Activated CD4-positive, alpha-beta T cell treated with anti-CD3 and anti-CD28 coated beads for 36 hours (primary cell): ENCODE results near the gene METTL22. TPM values are rescaled to one million over a fixed set of nuclear protein-coding genes. Genes with fewer than 3 reads are reported as not detected.
A peak's percentile ranks its signal among the peaks of the same experiment; 100 is the strongest.

Source experiments
- ATAC-seq: fragments of 200-7000 bp; cut with Tn5 transposase; one replicate; pipeline ENCODE4 v1.10.0; 2021; ENCODE audit warnings: mild to moderate bottlenecking, moderate library complexity
- CTCF ChIA-PET: fragments of 350-600 bp; sonication (Branson Sonifier 250); formaldehyde crosslinking; loops from one replicate; lab custom pipeline; 2021; ENCODE audit warnings: antibody characterized with exemption; lab: Charles Lee
- POLR2A ChIA-PET: fragments of 350-600 bp; sonication (Branson Sonifier 250); formaldehyde crosslinking; loops from one replicate; lab custom pipeline; 2021; ENCODE audit warnings: antibody characterized with exemption, inconsistent platforms; lab: Charles Lee
- DNase-seq: peaks from one replicate; pipeline ENCODE4 v3.0.0-alpha.2; 2020
- H3K27ac Mint-ChIP-seq: one replicate; pipeline ENCODE4 v1.8.0; 2021; ENCODE audit warnings: mixed read lengths
- H3K27me3 Mint-ChIP-seq: one replicate; pipeline ENCODE4 v1.8.0; 2021; ENCODE audit warnings: mixed read lengths
- H3K36me3 Mint-ChIP-seq: one replicate; pipeline ENCODE4 v1.8.0; 2021; ENCODE audit warnings: low read depth, mixed read lengths
- H3K4me1 Mint-ChIP-seq: one replicate; pipeline ENCODE4 v1.8.0; 2021; ENCODE audit warnings: mixed read lengths
- H3K4me3 Mint-ChIP-seq: one replicate; pipeline ENCODE4 v1.8.0; 2021; ENCODE audit warnings: mild to moderate bottlenecking, moderate library complexity, mixed read lengths
- H3K9me3 Mint-ChIP-seq: one replicate; pipeline ENCODE4 v1.8.0; 2021; ENCODE audit warnings: low read depth, mixed read lengths
- intact Hi-C, 2 experiments: fragments of 100-400 bp; cut with DNase I in 1 of 2; cut with micrococcal nuclease in 1 of 2; formaldehyde crosslinking; loops; one replicate each; pipeline versions ENCODE4 v1.14.2 to v1.15.1; 2022 to 2024; cut with DNase I, micrococcal nuclease
- total RNA-seq, 2 experiments: library from RNA; stranded (reverse); gene quantifications; one replicate each; pipeline ENCODE4 v1.2.3, GENCODE V29; 2021

METTL22 gene
- total RNA-seq, 2 experiments from 2014 or later: 32.3 to 45.8 TPM

DNA sequence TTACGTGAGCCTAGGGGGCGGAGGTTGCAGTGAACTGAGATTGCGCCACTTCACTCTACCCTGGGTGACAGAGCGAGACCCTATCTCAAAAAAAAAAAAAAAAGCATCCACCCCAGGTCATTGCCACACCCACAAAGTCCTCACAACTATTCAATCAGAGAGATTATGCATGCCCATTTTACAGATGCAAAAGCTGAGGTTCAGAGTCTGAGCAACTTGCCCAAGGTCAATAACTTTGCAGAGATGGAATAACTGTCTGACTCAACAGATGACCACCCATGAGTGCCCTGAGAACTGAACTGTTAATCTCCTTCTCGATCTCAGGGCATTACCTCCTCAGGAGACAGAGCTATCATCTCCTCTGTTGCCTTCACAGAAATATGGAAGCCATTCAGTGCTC lies 25.7 kb upstream of the METTL22 start:
- Mint-ChIP-seq H3K27me3 (peaks cover 2% of the 10 kb centered on the region), H3K36me3 (no peaks in the 10 kb centered on the region), H3K27ac (no peak overlapping the region), H3K4me3 (no peak overlapping the region), H3K4me1 (no peaks in the 10 kb centered on the region), H3K9me3 (no peaks in the 10 kb centered on the region)
- ATAC-seq: no peak
- ChIA-PET POLR2A (no interaction called here), CTCF (no interaction called here)
- intact Hi-C loops: no loop called here
- DNase-seq: no peak

- intact Hi-C loops: no loop called here
- no peak for DNase-seq
- Mint-ChIP-seq H3K27ac (no peak overlapping the region), H3K4me3 (no peak overlapping the region), H3K27me3 (peaks cover 2% of the 10 kb centered on the region), H3K4me1 (no peaks in the 10 kb centered on the region), H3K9me3 (no peaks in the 10 kb centered on the region), H3K36me3 (no peaks in the 10 kb centered on the region)
- POLR2A ChIA-PET: no interaction called here
- ATAC-seq: no peak
- CTCF ChIA-PET: no interaction called here
Observed at GRCh38 chr16:8596581-8596980, 24.9 kb upstream of the METTL22 start.

GRCh38 chr16:8600144-8600775 lies 21.2 kb upstream of the METTL22 start:
- Mint-ChIP-seq H3K36me3 (no peaks in the 10 kb centered on the region), H3K27me3 (peaks cover 3% of the 10 kb centered on the region), H3K27ac (no peak overlapping the region), H3K4me3 (no peak overlapping the region), H3K4me1 (no peaks in the 10 kb centered on the region), H3K9me3 (no peaks in the 10 kb centered on the region)
- DNase-seq: no peak
- intact Hi-C loops: no loop called here
- CTCF ChIA-PET: no interaction called here
- POLR2A ChIA-PET: no interaction called here
- ATAC-seq: no peak

DNA sequence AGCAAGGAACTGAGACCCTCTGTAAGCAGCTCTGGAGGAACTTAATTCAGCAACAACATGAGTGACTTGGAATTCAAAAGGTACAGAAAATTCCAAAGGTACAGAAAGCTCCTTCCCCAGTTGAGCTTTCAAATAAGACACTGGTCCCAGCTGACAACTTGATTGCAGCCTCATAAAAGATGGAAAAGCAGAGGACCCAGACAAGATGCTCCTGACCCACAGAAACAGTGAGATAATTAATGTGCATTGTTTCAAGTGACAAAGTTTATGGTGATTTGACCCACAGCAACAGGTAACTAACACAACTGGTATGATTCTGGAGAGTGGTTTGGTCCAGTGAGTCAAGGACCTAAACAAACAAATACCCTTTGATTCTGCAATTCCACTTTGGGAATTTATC lies 15.9 kb upstream of the METTL22 start:
- Mint-ChIP-seq H3K4me3 (no peak overlapping the region), H3K9me3 (no peaks in the 10 kb centered on the region)
- POLR2A ChIA-PET: no interaction called here

GRCh38 chr16:8607214-8607613 lies 14.3 kb upstream of the METTL22 start:
- Mint-ChIP-seq H3K4me3 (no peak overlapping the region), H3K9me3 (no peaks in the 10 kb centered on the region), H3K27me3 (peaks cover 19% of the 10 kb centered on the region), H3K27ac (no peak overlapping the region), H3K36me3 (no peaks in the 10 kb centered on the region), H3K4me1 (no peaks in the 10 kb centered on the region)
- ATAC-seq (no peak), DNase-seq (no peak)
- POLR2A ChIA-PET: interaction anchor here (0.6 kb wide), 1 partner anchor 19 kb away, joined by 3 read pairs; no protein-coding TSS in a partner anchor
- intact Hi-C loops: no loop called here
- CTCF ChIA-PET: no interaction called here

More for the DNA sequence above, 15.9 kb upstream of the METTL22 start:
- Mint-ChIP-seq H3K36me3 (no peaks in the 10 kb centered on the region), H3K27ac (no peak overlapping the region), H3K4me1 (no peaks in the 10 kb centered on the region), H3K27me3 (peaks cover 13% of the 10 kb centered on the region)
- ATAC-seq: no peak
- DNase-seq: no peak
- intact Hi-C loops: no loop called here
- CTCF ChIA-PET: no interaction called here

GRCh38 chr16:8611122-8611521 lies 10.4 kb upstream of the METTL22 start:
- ATAC-seq (no peak), DNase-seq (no peak)
- intact Hi-C loops: no loop called here
- Mint-ChIP-seq H3K9me3 (no peaks in the 10 kb centered on the region), H3K27me3 (peaks cover 21% of the 10 kb centered on the region), H3K36me3 (no peaks in the 10 kb centered on the region), H3K4me3 (no peak overlapping the region), H3K4me1 (no peaks in the 10 kb centered on the region), H3K27ac (no peak overlapping the region)
- ChIA-PET CTCF (no interaction called here), POLR2A (no interaction called here)

- no peaks in the 10 kb centered on the region for H3K36me3 Mint-ChIP-seq
- ChIA-PET CTCF (no interaction called here), POLR2A (no interaction called here)
- no peaks in the 10 kb centered on the region for H3K4me1 Mint-ChIP-seq
- intact Hi-C loops: no loop called here
- DNase-seq: no peak
- H3K27me3 Mint-ChIP-seq: peaks cover 21% of the 10 kb centered on the region
- H3K27ac Mint-ChIP-seq: no peak overlapping the region
- no peaks in the 10 kb centered on the region for H3K9me3 Mint-ChIP-seq
- H3K4me3 Mint-ChIP-seq: no peak overlapping the region
- ATAC-seq: no peak
Observed at GRCh38 chr16:8611886-8612600, 9.5 kb upstream of the METTL22 start.

GRCh38 chr16:8614435-8615029 lies 7.0 kb upstream of the METTL22 start:
- POLR2A ChIA-PET: no interaction called here
- no peak for DNase-seq
- Mint-ChIP-seq H3K36me3 (no peaks in the 10 kb centered on the region), H3K4me1 (no peaks in the 10 kb centered on the region), H3K9me3 (no peaks in the 10 kb centered on the region), H3K27ac (no peak overlapping the region), H3K4me3 (no peak overlapping the region), H3K27me3 (peaks cover 18% of the 10 kb centered on the region)
- ATAC-seq: no peak
- intact Hi-C loops: no loop called here
- CTCF ChIA-PET: no interaction called here

DNA sequence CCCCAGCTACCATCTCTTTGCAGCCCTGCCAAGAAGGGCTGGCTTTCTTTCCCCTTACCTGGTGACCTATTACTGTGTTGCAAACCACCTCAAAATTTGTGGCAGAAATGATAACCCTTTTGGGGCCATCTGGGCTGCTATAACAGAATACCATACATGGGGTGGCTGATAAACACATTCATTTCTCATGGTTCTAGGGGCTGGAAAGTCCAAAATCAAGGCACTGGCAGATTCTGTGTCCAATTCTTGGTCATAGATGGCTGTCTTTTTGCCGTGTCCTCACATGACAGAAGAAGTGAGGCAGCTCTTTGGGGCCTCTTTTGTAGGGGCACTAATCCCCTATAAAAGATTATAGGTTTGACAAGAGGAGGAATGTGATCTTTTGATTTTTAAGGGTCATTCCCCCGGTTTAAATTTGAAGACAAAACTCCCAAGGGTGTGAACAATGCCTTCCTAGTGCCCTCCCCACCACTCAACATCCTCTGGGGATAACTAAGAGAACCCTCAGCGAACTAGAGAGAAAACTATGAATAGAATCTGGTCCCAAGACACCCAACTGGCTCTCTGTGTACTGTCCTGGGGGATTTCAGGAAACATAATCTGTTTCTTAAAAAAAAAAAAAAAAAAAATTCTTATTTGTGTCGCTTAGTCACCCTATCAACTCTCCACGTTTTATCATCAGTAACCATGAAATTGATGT lies 1.7 kb upstream of the METTL22 start:
- CTCF ChIA-PET: interaction anchor here (0.6 to 0.7 kb wide), 2 partner anchors 17 to 1882 kb away, joined by 3 to 4 read pairs; no protein-coding TSS in a partner anchor
- Mint-ChIP-seq H3K9me3 (no peaks in the 10 kb centered on the region), H3K4me1 (peaks cover 25% of the 10 kb centered on the region), H3K27me3 (peaks cover 4% of the 10 kb centered on the region), H3K27ac (no peak overlapping the region), H3K36me3 (peaks cover 2% of the 10 kb centered on the region), H3K4me3 (no peak overlapping the region)
- POLR2A ChIA-PET: no interaction called here
- intact Hi-C loops: loop anchor here in 1 of 2 experiments (2.0 to 5.0 kb wide), 2 partner anchors 345 to 472 kb away; partner anchors contain the start of gene HAPSTR1
- no peak for ATAC-seq
- DNase-seq: no peak

DNA sequence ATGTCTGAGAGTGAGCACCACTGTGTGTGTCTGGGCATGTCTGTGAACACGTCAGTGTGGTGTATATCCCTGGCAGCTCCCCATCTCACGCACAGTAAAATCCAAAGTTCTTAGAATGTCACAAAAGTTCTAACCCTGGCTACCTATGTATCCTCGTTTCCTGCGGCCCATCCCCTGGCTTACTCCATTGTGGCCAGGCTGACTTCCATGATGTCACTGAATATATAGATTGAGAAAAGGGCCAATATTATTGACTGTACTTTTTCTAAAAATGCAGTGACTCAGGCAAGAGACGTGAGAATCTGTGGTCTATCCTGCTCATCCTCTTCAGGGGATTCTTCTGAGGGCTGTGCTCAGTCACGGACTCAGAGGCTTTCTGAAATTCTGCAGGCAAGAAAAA lies 963 bp upstream of the METTL22 start:
- H3K4me3 Mint-ChIP-seq: peak overlapping the region; percentile 91
- intact Hi-C loops: loop anchor here in 1 of 2 experiments (2.0 to 5.0 kb wide), 2 partner anchors 344 to 472 kb away; partner anchors contain the start of gene HAPSTR1
- ChIA-PET CTCF (interaction anchor here (0.6 kb wide), 1 partner anchor 17 kb away, joined by 4 read pairs; no protein-coding TSS in a partner anchor), POLR2A (no interaction called here)
- peaks cover 3% of the 10 kb centered on the region for H3K36me3 Mint-ChIP-seq
- no peaks in the 10 kb centered on the region for H3K9me3 Mint-ChIP-seq
- H3K27ac Mint-ChIP-seq: peak overlapping the region; percentile 31
- peak; percentile 11 for DNase-seq
- peak; percentile 24 for ATAC-seq
- H3K27me3 Mint-ChIP-seq: peaks cover 4% of the 10 kb centered on the region
- peaks cover 28% of the 10 kb centered on the region for H3K4me1 Mint-ChIP-seq

- intact Hi-C loops: loop anchor here in 1 of 2 experiments (1.0 to 5.0 kb wide), 6 partner anchors 53 to 471 kb away; partner anchors contain the start of genes ABAT, CARHSP1, HAPSTR1 and PMM2
- ChIA-PET POLR2A (no interaction called here), CTCF (no interaction called here)
- peak overlapping the region; percentile 87 for H3K27ac Mint-ChIP-seq
- H3K9me3 Mint-ChIP-seq: no peaks in the 10 kb centered on the region
- H3K4me1 Mint-ChIP-seq: peaks cover 28% of the 10 kb centered on the region
- ATAC-seq (peak; percentile 14), DNase-seq (no peak)
- H3K27me3 Mint-ChIP-seq: peaks cover 3% of the 10 kb centered on the region
- peaks cover 10% of the 10 kb centered on the region for H3K36me3 Mint-ChIP-seq
- peak overlapping the region; percentile 91 for H3K4me3 Mint-ChIP-seq
Observed at GRCh38 chr16:8621222-8621571, 301 bp upstream of the METTL22 start.
